GM13976 (cell line): ENCODE measurements around the gene TSHZ2.
"Not testable (repeated sequence)": the region's sequence is repeated elsewhere in the genome, so short reads cannot be mapped to it uniquely, and the experiment has no call there.

Experiments used
- DNase-seq: peaks from one replicate; pipeline ENCODE4 v3.0.0; 2012; ENCODE audit warnings: low spot score
- in situ Hi-C: fragments of 300-500 bp; cut with MboI; formaldehyde crosslinking; loops from one replicate; pipeline ENCODE4 v1.12.0; 2022; ENCODE audit warnings: low sequenced_read_pairs, mixed read lengths, inconsistent platforms; ENCODE audit not compliant: unreplicated experiment
- TF ChIP-seq, protein P1 (sequence below): IDR thresholded peaks from 2 replicates; pipeline ENCODE4 v1.5.1; 2012; ENCODE audit warnings: borderline replicate concordance, mild to moderate bottlenecking; ENCODE audit not compliant: insufficient read depth; ENCODE audit errors: extremely low read depth, missing control alignments, control extremely low read depth

TSHZ2 gene

DNA sequence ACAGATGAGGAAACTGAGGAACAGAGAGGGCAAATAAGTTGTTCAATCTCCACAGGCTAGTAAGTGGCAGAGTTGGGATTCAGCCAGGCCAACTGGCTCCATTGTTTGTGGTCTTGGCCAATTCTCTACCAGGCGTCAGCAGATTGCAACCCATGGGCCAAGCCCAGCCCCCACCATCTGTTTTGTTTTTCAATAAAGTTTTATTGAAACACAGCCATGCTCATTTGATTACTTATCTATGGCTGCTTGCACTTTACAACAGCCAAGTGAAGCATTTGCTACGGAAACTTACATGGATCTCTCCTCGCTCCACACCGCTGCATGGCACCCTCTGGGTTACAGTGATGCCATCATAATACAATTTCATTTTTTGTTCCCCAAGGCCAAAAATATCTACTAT, 530.7 kb downstream of the TSHZ2 start:
- DNase-seq, result no peak
- TF ChIP-seq, protein P1, sequence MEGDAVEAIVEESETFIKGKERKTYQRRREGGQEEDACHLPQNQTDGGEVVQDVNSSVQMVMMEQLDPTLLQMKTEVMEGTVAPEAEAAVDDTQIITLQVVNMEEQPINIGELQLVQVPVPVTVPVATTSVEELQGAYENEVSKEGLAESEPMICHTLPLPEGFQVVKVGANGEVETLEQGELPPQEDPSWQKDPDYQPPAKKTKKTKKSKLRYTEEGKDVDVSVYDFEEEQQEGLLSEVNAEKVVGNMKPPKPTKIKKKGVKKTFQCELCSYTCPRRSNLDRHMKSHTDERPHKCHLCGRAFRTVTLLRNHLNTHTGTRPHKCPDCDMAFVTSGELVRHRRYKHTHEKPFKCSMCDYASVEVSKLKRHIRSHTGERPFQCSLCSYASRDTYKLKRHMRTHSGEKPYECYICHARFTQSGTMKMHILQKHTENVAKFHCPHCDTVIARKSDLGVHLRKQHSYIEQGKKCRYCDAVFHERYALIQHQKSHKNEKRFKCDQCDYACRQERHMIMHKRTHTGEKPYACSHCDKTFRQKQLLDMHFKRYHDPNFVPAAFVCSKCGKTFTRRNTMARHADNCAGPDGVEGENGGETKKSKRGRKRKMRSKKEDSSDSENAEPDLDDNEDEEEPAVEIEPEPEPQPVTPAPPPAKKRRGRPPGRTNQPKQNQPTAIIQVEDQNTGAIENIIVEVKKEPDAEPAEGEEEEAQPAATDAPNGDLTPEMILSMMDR, result no peak
- in situ Hi-C loops, result no loop called here

DNA sequence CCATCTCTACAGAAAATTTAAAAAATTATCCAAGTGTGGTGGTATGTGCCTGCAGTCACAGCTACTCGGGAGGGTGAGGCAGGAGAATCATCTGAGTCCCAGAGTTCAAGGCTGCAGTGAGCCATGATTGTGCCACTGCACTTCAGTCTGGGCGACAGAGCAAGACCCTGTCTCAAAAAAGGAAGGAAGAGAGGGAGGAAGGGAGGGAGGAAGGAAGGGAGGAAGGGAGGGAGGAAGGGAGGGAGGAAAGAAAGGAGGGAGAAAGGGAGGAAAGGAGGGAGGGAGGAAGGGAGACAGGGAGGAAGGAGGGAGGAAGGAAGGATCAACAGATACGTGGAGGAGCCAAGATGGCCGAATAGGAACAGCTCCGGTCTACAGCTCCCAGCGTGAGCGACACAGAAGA, 531.4 kb downstream of the TSHZ2 start:
- no peak for DNase-seq
- TF ChIP-seq, protein P1, result no peak
- in situ Hi-C loops, result no loop called here

DNA sequence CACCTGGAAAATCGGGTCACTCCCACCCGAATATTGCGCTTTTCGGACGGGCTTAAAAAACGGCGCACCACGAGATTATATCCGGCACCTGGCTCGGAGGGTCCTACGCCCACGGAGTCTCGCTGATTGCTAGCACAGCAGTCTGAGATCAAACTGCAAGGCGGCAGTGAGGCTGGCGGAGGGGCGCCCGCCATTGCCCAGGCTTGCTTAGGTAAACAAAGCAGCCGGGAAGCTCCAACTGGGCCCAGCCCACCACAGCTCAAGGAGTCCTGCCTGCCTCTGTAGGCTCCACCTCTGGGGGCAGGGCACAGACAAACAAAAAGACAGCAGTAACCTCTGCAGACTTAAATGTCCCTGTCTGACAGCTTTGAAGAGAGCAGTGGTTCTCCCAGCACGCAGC, 531.9 kb downstream of the TSHZ2 start:
- in situ Hi-C loops, DNase-seq: not testable (repeated sequence)

- TF ChIP-seq, protein P1, result no peak
- in situ Hi-C loops, result no loop called here
- DNase-seq, result no peak
Observed at GRCh38 chr20:53510262-53510661, 538.1 kb downstream of the TSHZ2 start.

GRCh38 chr20:53510704-53511103, 538.5 kb downstream of the TSHZ2 start:
- DNase-seq, result no peak
- TF ChIP-seq, protein P1, result no peak
- in situ Hi-C loops, result no loop called here

GRCh38 chr20:53512076-53512475, 539.9 kb downstream of the TSHZ2 start:
- TF ChIP-seq, protein P1, result no peak
- no peak for DNase-seq
- in situ Hi-C loops, result no loop called here

DNA sequence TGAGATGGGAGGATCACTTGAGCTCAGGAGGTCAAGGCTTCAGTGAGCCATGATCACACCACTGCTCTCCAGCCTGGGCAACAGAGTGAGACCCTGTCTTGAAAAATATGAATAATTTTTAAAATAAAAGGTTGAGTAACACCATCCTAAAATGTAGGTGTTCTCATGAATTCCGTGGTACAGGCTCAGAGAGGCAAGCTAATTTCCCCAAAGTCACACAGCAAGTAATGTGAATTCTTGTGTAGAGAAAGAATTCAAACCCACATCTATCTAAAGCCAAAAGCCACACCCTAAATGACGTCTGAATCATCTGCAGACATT, 541.0 kb downstream of the TSHZ2 start:
- TF ChIP-seq, protein P1, result no peak

More for the DNA sequence above, 541.0 kb downstream of the TSHZ2 start:
- DNase-seq, result no peak
- in situ Hi-C loops, result no loop called here
